Measurements from ENCODE around the gene POLR2E. TPM values are rescaled to one million over a fixed set of nuclear protein-coding genes. Genes with fewer than 3 reads are reported as not detected.

Gene POLR2E
- total and polyA plus RNA-seq, 4 donors = 51.8 to 211 (median 171) TPM

GRCh38 chr19:1045247-1045603, 50.0 kb downstream of the POLR2E start:
- DNase-seq (ENCODE audit: low spot score) = peak; percentile 60
- H3K9ac ChIP-seq (ENCODE audit: low read depth in 1 of 2, low read length in 2 of 2) = no peak overlapping the region
- TF ChIP-seq REST (IDR thresholded peaks at IDR 0.05) (no peak), HNF4G (IDR thresholded peaks at IDR 0.05) (no peak), NR2F2 (IDR thresholded peaks at IDR 0.05) (no peak), FOXA2 (IDR thresholded peaks at IDR 0.05) (no peak), YY1 (IDR thresholded peaks at IDR 0.05) (no peak), ATF3 (IDR thresholded peaks at IDR 0.05) (no peak), HNF4A (conservative IDR thresholded peaks at IDR 0.05) (no peak), EGR1 (IDR thresholded peaks at IDR 0.05; ENCODE audit: low read depth in 2 of 2) (no peak), MAX (IDR thresholded peaks at IDR 0.05) (no peak)
- WGBS = 86% methylated on average over 10 of the region's 10 CpGs
- no peak overlapping the region for H3K27ac ChIP-seq (ENCODE audit: low read depth in 1 of 2, low read length in 2 of 2)
- H3K4me3 ChIP-seq (ENCODE audit: low read depth in 1 of 3, low read length in 3 of 3) = no peak overlapping the region
- H3K36me3 ChIP-seq (ENCODE audit: control insufficient read depth in 4 of 4, insufficient read depth in 3 of 4, low read depth in 1 of 4, low read length in 3 of 4) = peaks cover 0 to 3% (median 0%) of the 10 kb centered on the region in 4 donors
- H3K4me1 ChIP-seq (ENCODE audit: control insufficient read depth in 4 of 4, insufficient read depth in 4 of 4, low read length in 3 of 4) = peaks cover 4 to 15% (median 9%) of the 10 kb centered on the region in 4 donors
- H3K27me3 ChIP-seq (ENCODE audit: control insufficient read depth in 4 of 4, insufficient read depth in 4 of 4, low read length in 3 of 4) = no peaks in the 10 kb centered on the region
- no peaks in the 10 kb centered on the region for H3K9me3 ChIP-seq (ENCODE audit: control insufficient read depth in 4 of 4, low read length in 3 of 4)

GRCh38 chr19:1042689-1043511, 52.3 kb downstream of the POLR2E start:
- Histone ChIP-seq H3K4me1 (ENCODE audit: control insufficient read depth in 4 of 4, insufficient read depth in 4 of 4, low read length in 3 of 4) (peaks cover 5 to 26% (median 16%) of the 10 kb centered on the region in 4 donors), H3K9ac (ENCODE audit: low read depth in 1 of 2, low read length in 2 of 2) (no peak overlapping the region), H3K9me3 (ENCODE audit: control insufficient read depth in 4 of 4, low read length in 3 of 4) (no peaks in the 10 kb centered on the region), H3K27me3 (ENCODE audit: control insufficient read depth in 4 of 4, insufficient read depth in 4 of 4, low read length in 3 of 4) (no peaks in the 10 kb centered on the region), H3K36me3 (ENCODE audit: control insufficient read depth in 4 of 4, insufficient read depth in 3 of 4, low read depth in 1 of 4, low read length in 3 of 4) (peaks cover 0 to 3% (median 0%) of the 10 kb centered on the region in 4 donors), H3K27ac (ENCODE audit: low read depth in 1 of 2, low read length in 2 of 2) (peak overlapping the region in 1 of 2 donors; percentile 22), H3K4me3 (ENCODE audit: low read depth in 1 of 3, low read length in 3 of 3) (no peak overlapping the region)
- DNase-seq (ENCODE audit: low spot score) = no peak
- no peak for TF ChIP-seq YY1 (IDR thresholded peaks at IDR 0.05)
- peak in 1 of 2 donors; percentile 20 for TF ChIP-seq RXRA (IDR thresholded peaks at IDR 0.05)
- WGBS = 73% methylated on average over 23 of the region's 23 CpGs

- Histone ChIP-seq H3K36me3 (ENCODE audit: control insufficient read depth in 4 of 4, insufficient read depth in 3 of 4, low read depth in 1 of 4, low read length in 3 of 4) (peaks cover 0 to 1% (median 0%) of the 10 kb centered on the region in 4 donors), H3K27me3 (ENCODE audit: control insufficient read depth in 4 of 4, insufficient read depth in 4 of 4, low read length in 3 of 4) (no peaks in the 10 kb centered on the region), H3K4me1 (ENCODE audit: control insufficient read depth in 4 of 4, insufficient read depth in 4 of 4, low read length in 3 of 4) (peaks cover 5 to 25% (median 16%) of the 10 kb centered on the region in 4 donors), H3K4me3 (ENCODE audit: low read depth in 1 of 3, low read length in 3 of 3) (no peak overlapping the region), H3K9ac (ENCODE audit: low read depth in 1 of 2, low read length in 2 of 2) (no peak overlapping the region), H3K27ac (ENCODE audit: low read depth in 1 of 2, low read length in 2 of 2) (peak overlapping the region in 1 of 2 donors; percentile 22), H3K9me3 (ENCODE audit: control insufficient read depth in 4 of 4, low read length in 3 of 4) (no peaks in the 10 kb centered on the region)
- 79% methylated on average over 43 of the region's 43 CpGs for WGBS
- no peak for DNase-seq (ENCODE audit: low spot score)
- TF ChIP-seq JUND (IDR thresholded peaks at IDR 0.05) (no peak), HNF4G (IDR thresholded peaks at IDR 0.05) (no peak), HNF4A (conservative IDR thresholded peaks at IDR 0.05) (no peak), ATF3 (IDR thresholded peaks at IDR 0.05) (no peak), YY1 (IDR thresholded peaks at IDR 0.05) (no peak), RAD21 (IDR thresholded peaks at IDR 0.05) (no peak), EGR1 (IDR thresholded peaks at IDR 0.05; ENCODE audit: low read depth in 2 of 2) (no peak), NR2F2 (IDR thresholded peaks at IDR 0.05) (no peak), SP1 (IDR thresholded peaks at IDR 0.05) (no peak), ZBTB33 (IDR thresholded peaks at IDR 0.05) (no peak), RXRA (IDR thresholded peaks at IDR 0.05) (no peak)
These were observed 53.1 kb downstream of the POLR2E start for GRCh38 chr19:1041835-1042685.
